T-helper 2 cell treated with Interferon-gamma antibody and Interleukin-4, amounts not matched to agents 5 μg/mL and 100 μg/mL, for 36 hours (primary cell): Measurements from ENCODE around the gene CCRL2.

ENCODE experiments used
- DNase-seq: peaks from one replicate; pipeline ENCODE4 v3.0.0; 2021; ENCODE audit warnings: low spot score
- H3K27ac Mint-ChIP-seq: one replicate; pipeline ENCODE4 v1.8.0; 2021; ENCODE audit warnings: mild to moderate bottlenecking, mixed read lengths
- H3K27me3 Mint-ChIP-seq: one replicate; pipeline ENCODE4 v1.8.0; 2021; ENCODE audit warnings: low read depth, mixed read lengths
- H3K36me3 Mint-ChIP-seq: one replicate; pipeline ENCODE4 v1.8.0; 2021; ENCODE audit warnings: low read depth, mixed read lengths
- H3K4me1 Mint-ChIP-seq: one replicate; pipeline ENCODE4 v1.8.0; 2021; ENCODE audit warnings: low read depth, mixed read lengths
- H3K4me3 Mint-ChIP-seq: one replicate; pipeline ENCODE4 v1.8.0; 2022; ENCODE audit warnings: mild to moderate bottlenecking, moderate library complexity, mixed read lengths
- H3K9me3 Mint-ChIP-seq: one replicate; pipeline ENCODE4 v1.8.0; 2021; ENCODE audit warnings: mixed read lengths

Gene CCRL2

DNA sequence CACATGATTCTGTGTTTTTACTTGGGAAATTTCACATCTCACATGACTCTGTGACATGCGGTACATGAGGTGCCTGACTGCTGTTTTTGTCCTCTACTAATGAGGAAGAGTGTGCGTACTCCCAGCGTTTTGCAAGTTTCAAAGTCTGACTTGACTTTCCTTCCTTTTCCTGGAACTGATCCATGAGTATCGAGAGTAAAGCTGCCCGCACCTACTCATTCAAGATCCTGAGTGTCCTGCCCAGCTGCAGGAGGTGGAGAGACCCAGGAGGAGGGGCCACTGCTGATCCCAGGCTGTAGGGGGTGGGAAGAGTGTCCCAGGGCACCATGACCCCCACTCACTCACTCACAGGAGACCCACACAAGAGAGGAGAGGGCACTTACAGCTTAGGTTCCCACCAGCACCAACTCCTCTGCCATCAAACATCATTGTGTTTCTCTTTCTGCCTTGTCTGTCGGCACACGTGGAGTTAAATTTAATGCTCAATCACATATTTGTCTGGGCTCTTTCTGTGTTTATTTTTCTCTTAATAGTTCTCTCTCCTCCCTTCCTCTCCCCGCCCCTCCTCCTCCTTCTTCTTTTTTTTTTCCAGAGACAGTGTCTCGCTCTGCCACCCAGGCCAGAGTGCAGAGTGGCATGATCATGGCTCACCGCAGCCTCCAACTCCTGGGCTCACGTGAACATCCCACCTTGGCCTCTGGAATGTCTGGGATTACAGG is 1.6 kb upstream of the CCRL2 start:
- no peak overlapping the region for H3K27ac Mint-ChIP-seq
- H3K9me3 Mint-ChIP-seq = peaks cover 5% of the 10 kb centered on the region
- peaks cover 25% of the 10 kb centered on the region for H3K4me1 Mint-ChIP-seq

DNA sequence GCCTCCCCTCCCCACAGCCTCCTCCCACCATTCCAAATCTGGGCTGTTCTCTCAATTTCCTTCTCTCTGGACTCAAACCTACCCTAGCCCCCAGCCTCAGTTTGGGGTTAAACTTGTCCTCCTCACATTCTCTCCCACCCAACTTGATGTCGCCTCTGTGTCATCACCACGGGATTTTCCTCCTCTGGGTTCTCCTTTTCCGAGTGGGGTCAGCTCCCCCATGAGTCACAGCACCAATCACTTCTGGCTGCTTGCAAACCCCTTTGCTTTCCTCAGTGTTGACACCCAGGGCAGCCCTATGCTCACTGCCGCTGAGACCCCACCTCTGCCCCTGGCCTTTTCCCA is 644 bp upstream of the CCRL2 start:
- H3K36me3 Mint-ChIP-seq = peaks cover 1% of the 10 kb centered on the region
- H3K27ac Mint-ChIP-seq = peak overlapping the region; percentile 91
- H3K27me3 Mint-ChIP-seq = peaks cover 20% of the 10 kb centered on the region
- H3K9me3 Mint-ChIP-seq = peaks cover 5% of the 10 kb centered on the region
- no peak for DNase-seq
- no peak overlapping the region for H3K4me3 Mint-ChIP-seq
- peaks cover 25% of the 10 kb centered on the region for H3K4me1 Mint-ChIP-seq

More for the DNA sequence above, 1.6 kb upstream of the CCRL2 start:
- Mint-ChIP-seq H3K4me3 (no peak overlapping the region), H3K27me3 (peaks cover 19% of the 10 kb centered on the region), H3K36me3 (peaks cover 1% of the 10 kb centered on the region)
- DNase-seq = no peak

DNA sequence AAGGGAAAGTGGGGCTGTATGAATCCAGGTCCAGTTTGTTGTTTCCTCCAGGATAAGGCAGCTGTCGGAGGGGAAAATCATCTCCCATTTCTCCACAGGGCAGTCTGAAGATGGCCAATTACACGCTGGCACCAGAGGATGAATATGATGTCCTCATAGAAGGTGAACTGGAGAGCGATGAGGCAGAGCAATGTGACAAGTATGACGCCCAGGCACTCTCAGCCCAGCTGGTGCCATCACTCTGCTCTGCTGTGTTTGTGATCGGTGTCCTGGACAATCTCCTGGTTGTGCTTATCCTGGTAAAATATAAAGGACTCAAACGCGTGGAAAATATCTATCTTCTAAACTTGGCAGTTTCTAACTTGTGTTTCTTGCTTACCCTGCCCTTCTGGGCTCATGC is 911 bp downstream of the CCRL2 start:
- Mint-ChIP-seq H3K27ac (no peak overlapping the region), H3K4me1 (peaks cover 25% of the 10 kb centered on the region), H3K4me3 (peak overlapping the region; percentile 85), H3K36me3 (peaks cover 1% of the 10 kb centered on the region), H3K9me3 (peaks cover 2% of the 10 kb centered on the region), H3K27me3 (peaks cover 18% of the 10 kb centered on the region)
- no peak for DNase-seq

DNA sequence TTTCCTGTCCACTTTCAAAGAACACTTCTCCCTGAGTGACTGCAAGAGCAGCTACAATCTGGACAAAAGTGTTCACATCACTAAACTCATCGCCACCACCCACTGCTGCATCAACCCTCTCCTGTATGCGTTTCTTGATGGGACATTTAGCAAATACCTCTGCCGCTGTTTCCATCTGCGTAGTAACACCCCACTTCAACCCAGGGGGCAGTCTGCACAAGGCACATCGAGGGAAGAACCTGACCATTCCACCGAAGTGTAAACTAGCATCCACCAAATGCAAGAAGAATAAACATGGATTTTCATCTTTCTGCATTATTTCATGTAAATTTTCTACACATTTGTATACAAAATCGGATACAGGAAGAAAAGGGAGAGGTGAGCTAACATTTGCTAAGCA is 1.8 kb downstream of the CCRL2 start:
- no peak overlapping the region for H3K27ac Mint-ChIP-seq
- peaks cover 25% of the 10 kb centered on the region for H3K4me1 Mint-ChIP-seq
- peaks cover 12% of the 10 kb centered on the region for H3K27me3 Mint-ChIP-seq

DNA sequence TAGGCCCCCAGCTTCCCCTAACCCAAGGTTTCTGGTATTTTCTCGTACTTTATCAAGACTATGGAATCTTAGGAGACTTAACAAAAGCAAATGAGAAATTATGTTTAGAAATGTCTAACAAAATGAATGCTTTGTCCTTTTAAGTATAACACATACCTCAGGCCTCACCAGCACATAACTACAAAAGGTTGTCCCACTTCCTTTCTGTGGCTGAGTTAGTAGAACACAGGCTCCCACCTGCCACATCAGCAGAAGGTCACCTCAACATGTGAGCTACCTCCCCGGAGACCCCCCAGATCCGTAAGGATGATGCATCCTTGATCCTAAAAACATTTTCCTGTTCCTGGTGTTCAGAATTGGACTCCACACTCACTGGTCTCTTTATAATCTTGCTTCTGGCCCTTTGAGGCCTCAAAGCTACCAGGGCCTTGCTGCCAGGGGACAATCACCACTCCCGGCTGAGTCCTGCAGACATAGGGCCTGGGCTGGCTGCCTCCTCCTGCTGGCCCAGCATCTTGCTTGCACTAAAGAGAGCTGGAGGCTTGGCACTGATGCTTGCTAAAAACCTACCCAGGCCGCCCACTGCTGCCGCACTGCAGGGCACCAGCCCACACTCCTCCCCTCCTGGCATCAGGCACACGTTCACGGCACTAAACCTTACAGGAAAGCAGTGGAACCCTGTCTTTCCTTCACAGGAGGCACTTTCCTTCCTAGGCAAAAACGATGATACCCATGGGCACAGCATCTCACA is 2.9 kb downstream of the CCRL2 start:
- Mint-ChIP-seq H3K27ac (no peak overlapping the region), H3K27me3 (peaks cover 10% of the 10 kb centered on the region), H3K9me3 (no peaks in the 10 kb centered on the region), H3K4me1 (peaks cover 25% of the 10 kb centered on the region), H3K36me3 (peaks cover 1% of the 10 kb centered on the region), H3K4me3 (no peak overlapping the region)
- DNase-seq = no peak

More for the DNA sequence above, 1.8 kb downstream of the CCRL2 start:
- Mint-ChIP-seq H3K4me3 (no peak overlapping the region), H3K9me3 (no peaks in the 10 kb centered on the region), H3K36me3 (peaks cover 1% of the 10 kb centered on the region)
- no peak for DNase-seq

DNA sequence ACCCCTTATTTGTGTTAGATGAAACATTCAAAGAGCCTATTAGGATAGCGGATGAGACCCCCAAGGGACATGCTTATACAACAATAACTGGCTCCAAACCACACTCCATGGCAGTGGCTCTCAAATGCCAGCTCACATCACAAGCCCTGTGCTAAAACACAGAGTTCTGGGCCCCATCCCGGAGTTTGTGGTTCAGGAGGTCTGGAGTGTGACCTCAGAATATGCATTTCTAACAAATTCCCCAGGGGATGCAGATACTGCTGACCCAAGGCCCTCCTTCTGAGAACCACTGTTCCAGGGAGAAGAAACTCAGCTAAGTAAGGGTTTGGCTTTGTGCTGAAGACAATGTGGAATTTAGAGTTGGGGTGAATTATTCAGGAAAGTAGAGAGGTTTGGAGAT is 3.6 kb downstream of the CCRL2 start:
- H3K36me3 Mint-ChIP-seq = peaks cover 1% of the 10 kb centered on the region
- no peak overlapping the region for H3K4me3 Mint-ChIP-seq
- peaks cover 25% of the 10 kb centered on the region for H3K4me1 Mint-ChIP-seq
- no peak for DNase-seq
- H3K9me3 Mint-ChIP-seq = no peaks in the 10 kb centered on the region
- H3K27ac Mint-ChIP-seq = no peak overlapping the region
- H3K27me3 Mint-ChIP-seq = peaks cover 8% of the 10 kb centered on the region

DNA sequence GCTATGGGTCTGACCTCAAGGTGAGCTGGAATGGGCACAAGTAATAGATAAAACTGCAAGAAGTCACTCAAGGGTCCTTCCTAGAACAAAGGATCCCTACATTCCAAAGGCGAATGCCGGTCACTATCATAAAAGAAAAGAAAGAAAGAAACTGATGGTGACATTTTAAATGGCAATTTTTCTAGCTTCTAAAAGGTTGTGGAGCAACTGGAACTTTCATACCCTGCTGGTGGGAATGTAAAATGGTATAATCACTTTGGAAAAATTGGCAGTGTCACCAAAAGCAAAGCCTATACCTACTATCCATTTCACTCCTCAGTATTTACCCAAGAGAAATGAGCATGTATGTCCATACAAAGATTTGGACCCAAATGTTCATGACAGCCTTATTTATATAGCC is 4.2 kb downstream of the CCRL2 start:
- Mint-ChIP-seq H3K27me3 (peaks cover 10% of the 10 kb centered on the region), H3K27ac (no peak overlapping the region), H3K9me3 (no peaks in the 10 kb centered on the region), H3K36me3 (peaks cover 1% of the 10 kb centered on the region), H3K4me3 (no peak overlapping the region), H3K4me1 (peaks cover 25% of the 10 kb centered on the region)
- no peak for DNase-seq

DNA sequence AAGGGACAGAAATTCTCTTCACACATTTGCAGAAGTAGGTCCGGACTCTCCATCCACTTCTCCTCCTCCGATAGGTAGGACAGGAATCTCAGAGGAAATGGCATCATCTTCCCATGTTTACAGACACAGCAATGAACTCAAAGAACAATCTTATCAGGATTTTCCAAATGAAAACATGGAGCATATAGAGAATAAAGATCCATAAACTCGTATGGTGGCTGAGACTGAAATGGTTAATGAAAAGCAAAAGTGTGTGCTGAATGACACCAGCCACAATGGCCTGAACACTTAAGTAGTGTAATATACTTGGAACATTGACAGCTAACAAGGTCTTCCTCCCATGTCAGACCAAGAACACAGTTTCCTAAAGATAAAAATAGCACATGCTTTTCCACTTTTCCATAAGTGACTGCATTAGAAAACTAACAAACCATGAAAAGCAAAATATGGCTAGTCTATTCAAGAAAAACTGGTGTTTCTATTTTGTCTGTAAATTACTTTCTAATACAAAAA is 5.8 kb downstream of the CCRL2 start:
- DNase-seq = no peak
- Mint-ChIP-seq H3K36me3 (no peaks in the 10 kb centered on the region), H3K4me1 (peaks cover 16% of the 10 kb centered on the region), H3K9me3 (no peaks in the 10 kb centered on the region), H3K4me3 (no peak overlapping the region), H3K27me3 (peaks cover 10% of the 10 kb centered on the region), H3K27ac (no peak overlapping the region)

DNA sequence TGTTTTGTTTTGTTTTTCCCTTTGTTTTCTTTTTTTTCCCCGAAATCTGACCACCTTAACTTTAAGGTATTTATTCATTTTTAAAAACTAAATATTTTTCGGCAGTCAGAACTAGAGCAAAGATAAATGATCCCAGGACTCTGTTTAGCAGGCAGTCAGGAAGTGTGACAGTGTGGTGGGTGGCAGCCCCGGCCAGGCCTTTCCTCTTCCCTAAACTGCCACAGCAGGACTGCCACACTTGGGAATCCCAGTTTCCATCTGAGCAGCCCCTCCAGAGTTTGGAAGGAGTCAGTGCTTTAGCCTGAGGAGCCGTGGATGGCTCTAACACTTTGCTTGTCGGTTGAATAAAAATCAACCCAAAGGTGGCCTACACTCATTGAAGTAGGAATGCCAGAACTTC is 6.9 kb downstream of the CCRL2 start:
- Mint-ChIP-seq H3K9me3 (no peaks in the 10 kb centered on the region), H3K27ac (no peak overlapping the region)
- DNase-seq = no peak

DNA sequence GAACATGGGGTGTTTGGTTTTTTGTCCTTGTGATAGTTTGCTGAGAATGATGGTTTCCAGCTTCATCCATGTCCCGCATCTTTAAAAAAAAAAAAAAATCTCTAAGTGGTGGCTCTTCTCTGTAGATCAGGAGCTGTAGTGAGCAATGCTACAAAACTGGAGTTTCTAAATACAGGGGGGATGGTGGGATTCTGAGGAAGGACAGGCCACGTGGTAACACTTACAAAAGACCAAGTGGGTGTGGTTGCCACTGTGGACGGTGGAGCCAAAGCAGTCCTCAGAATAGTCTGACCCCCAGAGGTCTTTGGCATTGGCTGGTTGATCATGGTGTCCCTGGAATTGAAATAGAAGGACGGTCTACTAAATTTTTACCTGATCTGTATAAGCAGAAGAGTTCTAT is 7.7 kb downstream of the CCRL2 start:
- H3K4me1 Mint-ChIP-seq = peaks cover 3% of the 10 kb centered on the region
- no peak overlapping the region for H3K27ac Mint-ChIP-seq
- DNase-seq = no peak
- H3K27me3 Mint-ChIP-seq = peaks cover 10% of the 10 kb centered on the region
- no peaks in the 10 kb centered on the region for H3K36me3 Mint-ChIP-seq
- H3K4me3 Mint-ChIP-seq = no peak overlapping the region
- H3K9me3 Mint-ChIP-seq = no peaks in the 10 kb centered on the region

More for the DNA sequence above, 6.9 kb downstream of the CCRL2 start:
- Mint-ChIP-seq H3K36me3 (no peaks in the 10 kb centered on the region), H3K4me3 (no peak overlapping the region), H3K27me3 (peaks cover 10% of the 10 kb centered on the region), H3K4me1 (peaks cover 6% of the 10 kb centered on the region)

DNA sequence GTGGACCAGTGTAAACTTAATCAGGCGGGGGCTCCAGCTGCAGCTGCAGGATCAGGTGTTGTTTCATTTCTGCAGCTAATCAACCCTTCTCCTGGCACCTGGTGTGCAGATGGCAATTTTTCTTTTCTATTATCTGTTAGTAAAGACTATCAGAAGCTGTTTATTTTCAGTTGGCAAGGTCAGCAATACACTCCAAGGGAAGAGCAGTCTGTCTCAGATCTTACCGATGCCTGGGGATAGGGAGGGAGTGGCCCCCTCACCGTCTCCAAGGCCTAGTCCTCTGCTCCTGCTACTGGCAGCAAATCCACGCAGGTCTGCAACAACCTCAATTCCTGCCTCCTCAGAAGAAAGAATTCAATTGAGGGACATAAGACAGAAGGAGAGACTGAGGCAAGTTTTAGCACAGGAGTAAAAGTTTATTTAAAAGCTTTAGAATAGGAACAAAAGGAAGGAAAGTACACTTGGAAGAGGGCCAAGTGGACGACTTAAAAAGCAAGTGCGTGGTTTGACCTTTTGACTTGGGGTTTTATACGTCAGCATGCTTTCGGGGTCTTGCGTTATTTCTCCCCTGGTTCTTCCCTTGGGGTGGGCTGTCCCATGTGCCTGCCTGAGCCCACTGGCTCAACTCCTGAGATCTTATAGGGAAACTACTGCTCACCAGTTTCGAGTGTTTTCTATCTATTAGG is 9.2 kb downstream of the CCRL2 start:
- Mint-ChIP-seq H3K9me3 (no peaks in the 10 kb centered on the region), H3K36me3 (no peaks in the 10 kb centered on the region), H3K4me3 (no peak overlapping the region), H3K4me1 (no peaks in the 10 kb centered on the region), H3K27ac (no peak overlapping the region), H3K27me3 (peaks cover 8% of the 10 kb centered on the region)
- no peak for DNase-seq

DNA sequence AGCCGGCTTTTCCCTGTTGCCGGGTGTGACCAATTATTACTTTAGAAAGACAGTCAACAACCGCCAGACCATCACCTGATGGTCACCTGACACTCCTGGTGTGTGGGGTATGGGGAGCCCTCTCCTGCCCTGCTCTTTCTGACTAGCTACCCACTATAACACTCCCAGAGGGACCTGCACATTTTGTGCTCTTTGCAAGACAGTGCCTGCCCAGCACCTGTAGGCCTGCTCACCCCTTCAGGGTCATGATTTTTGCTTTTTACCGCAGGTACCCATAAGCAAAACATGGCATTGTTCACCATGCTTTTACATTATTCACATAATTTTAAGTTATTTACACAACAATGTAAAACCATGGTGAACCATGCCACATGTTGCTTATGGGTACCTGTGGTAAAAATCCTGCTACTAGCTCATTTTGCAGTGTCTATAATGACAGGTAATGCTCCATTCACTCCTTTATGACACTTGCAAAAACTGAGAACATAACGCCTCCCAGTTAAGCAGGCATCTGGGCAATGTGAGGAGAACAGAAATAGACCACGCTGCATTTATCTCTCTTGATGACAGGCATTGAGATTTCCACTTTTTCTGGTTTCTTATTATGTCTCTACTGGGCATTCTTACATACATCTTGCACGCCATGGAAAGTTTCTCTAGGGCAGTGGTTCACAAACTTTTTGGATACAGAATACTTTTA is 9.9 kb downstream of the CCRL2 start:
- no peak for DNase-seq
- H3K27ac Mint-ChIP-seq = no peak overlapping the region
- no peaks in the 10 kb centered on the region for H3K36me3 Mint-ChIP-seq
- H3K4me1 Mint-ChIP-seq = no peaks in the 10 kb centered on the region
- H3K4me3 Mint-ChIP-seq = no peak overlapping the region
- H3K27me3 Mint-ChIP-seq = peaks cover 8% of the 10 kb centered on the region
- H3K9me3 Mint-ChIP-seq = no peaks in the 10 kb centered on the region

DNA sequence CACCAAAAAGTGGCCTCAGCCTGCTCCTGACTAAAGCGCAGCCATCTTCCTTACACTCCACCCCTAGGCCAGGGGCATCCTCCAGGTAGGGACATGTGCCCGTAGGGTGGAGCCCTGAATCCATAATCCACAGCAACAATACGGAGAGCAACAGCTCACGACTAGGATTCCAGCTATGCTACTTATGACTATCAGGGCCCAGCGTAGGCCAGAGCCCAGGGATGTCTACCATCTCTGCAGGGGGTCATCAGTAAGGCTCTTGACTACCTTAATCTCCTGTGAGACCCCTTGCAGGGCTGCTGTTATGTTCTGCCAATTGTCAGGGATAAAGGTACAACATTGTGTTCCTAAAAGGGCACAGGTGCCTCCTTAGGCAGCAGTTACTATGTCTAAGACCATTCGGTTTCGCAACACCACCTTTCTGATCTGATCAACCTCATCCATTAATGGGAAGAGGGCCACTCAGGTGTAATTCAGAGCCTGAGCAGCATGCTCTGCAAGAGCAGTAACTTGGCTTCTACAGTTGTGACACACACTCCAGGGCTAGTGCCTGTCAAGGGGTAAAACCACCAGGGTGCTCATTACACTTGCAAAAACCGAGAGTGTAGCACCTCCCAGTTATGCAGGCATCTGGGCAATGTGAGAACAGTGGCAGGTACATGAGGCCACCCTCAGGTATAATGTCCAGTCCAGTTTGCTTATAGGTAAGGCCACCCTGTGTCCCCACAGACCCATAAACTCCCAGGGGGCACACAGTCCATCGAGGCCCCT is 11.0 kb downstream of the CCRL2 start:
- Mint-ChIP-seq H3K9me3 (no peaks in the 10 kb centered on the region), H3K36me3 (no peaks in the 10 kb centered on the region), H3K27me3 (peaks cover 5% of the 10 kb centered on the region), H3K4me1 (no peaks in the 10 kb centered on the region), H3K4me3 (no peak overlapping the region), H3K27ac (no peak overlapping the region)
- DNase-seq = no peak
